Activated CD4-positive, alpha-beta T cell treated with anti-CD3 and anti-CD28 coated beads, Interleukin-2, amount 10 ng/mL, durations not matched to agents 7 days and 5 days (primary cell): Measurements from ENCODE around the gene PHLDA3. TPM values are rescaled to one million over a fixed set of nuclear protein-coding genes. Genes with fewer than 3 reads are reported as not detected.

Experiments used
- total RNA-seq, 2 experiments: library from RNA; stranded (reverse); gene quantifications; one replicate each; pipeline ENCODE4 v1.2.3, GENCODE V29; 2021

Gene PHLDA3
- total RNA-seq, 2 experiments from 2014 or later = 12.1 to 18.8 TPM

Other genes starting within 250 kb of the PHLDA3 start
- not detected for gene PKP1, start 185.7 kb downstream of the PHLDA3 start, total RNA-seq
- not detected for gene TNNT2, start 91.5 kb downstream of the PHLDA3 start, total RNA-seq
- not detected for gene LAD1, start 69.9 kb downstream of the PHLDA3 start, total RNA-seq
- gene TNNI1, start 47.5 kb downstream of the PHLDA3 start, total RNA-seq = not detected
- 10 to 100 TPM; 82.4 to 83.4 TPM for gene CSRP1, start 37.9 kb upstream of the PHLDA3 start, total RNA-seq
- gene NAV1, start 69.9 kb upstream of the PHLDA3 start, total RNA-seq = 1 to 10 TPM; 2.0 to 2.7 TPM